ENCODE results near the gene TMCO4. TPM values are rescaled to one million over a fixed set of nuclear protein-coding genes. Genes with fewer than 3 reads are reported as not detected.

Gene TMCO4
- total and polyA plus RNA-seq, 2 of the 4 experiments (the other 2 are of a cell fraction), result 7.3 to 8.6 TPM

DNA sequence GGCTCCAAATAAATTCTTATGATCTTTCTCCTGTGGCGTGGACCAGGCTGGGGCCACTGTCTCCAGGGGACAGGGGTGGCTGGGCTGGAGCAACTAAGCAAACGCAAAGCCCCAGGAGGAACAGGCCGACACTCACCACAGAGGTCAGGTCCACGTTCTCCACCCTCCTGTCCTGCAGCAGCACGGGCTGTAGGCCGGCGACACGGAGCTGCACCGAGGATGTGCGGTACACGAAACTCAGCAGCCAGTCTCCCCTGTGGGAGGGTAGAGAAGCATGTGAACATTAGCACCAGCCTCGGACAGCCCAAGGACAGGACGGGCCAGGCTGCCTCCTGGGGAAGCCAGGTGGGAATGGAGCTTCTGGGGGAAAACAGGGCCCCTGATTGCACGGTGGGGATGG, 105.4 kb downstream of the TMCO4 start:
- TF ChIP-seq USF2 (IDR thresholded peaks at IDR 0.05; ENCODE audit: low read depth, low read length) (no peak), ELK1 (IDR thresholded peaks at IDR 0.05; ENCODE audit: borderline replicate concordance, low read depth, low read length) (no peak), BHLHE40 (IDR thresholded peaks at IDR 0.05; ENCODE audit: low read depth, low read length) (no peak), MAFK (IDR thresholded peaks at IDR 0.05; ENCODE audit: low read depth, low read length) (no peak), RAD21 (IDR thresholded peaks at IDR 0.05; ENCODE audit: low read length) (no peak), MXI1 (IDR thresholded peaks at IDR 0.05; ENCODE audit: borderline replicate concordance, low read depth, low read length) (no peak), CHD1 (IDR thresholded peaks at IDR 0.05; ENCODE audit: low read depth, low read length) (no peak), SMC3 (IDR thresholded peaks at IDR 0.05; ENCODE audit: low read depth, low read length) (no peak), POLR2A (IDR thresholded peaks at IDR 0.05; ENCODE audit: low read depth, low read length) (no peak), RFX5 (IDR thresholded peaks at IDR 0.05; ENCODE audit: low read depth, low read length) (no peak), CTCF (conservative IDR thresholded peaks at IDR 0.05; ENCODE audit: low read depth, low read length) (no peak), NFE2L2 (IDR thresholded peaks at IDR 0.05; ENCODE audit: low read depth, low read length) (no peak), RCOR1 (IDR thresholded peaks at IDR 0.05; ENCODE audit: insufficient replicate concordance, low read length) (no peak), FOS (IDR thresholded peaks at IDR 0.05; ENCODE audit: low read depth, low read length) (no peak), MAZ (IDR thresholded peaks at IDR 0.05; ENCODE audit: borderline replicate concordance, low read depth, low read length) (no peak), CEBPB (IDR thresholded peaks at IDR 0.05; ENCODE audit: low read depth, low read length) (no peak)
- no peak overlapping the region for H2AK9ac ChIP-seq (replicated peaks; ENCODE audit: low read depth, low read length, poor library complexity)
- ChIA-PET CTCF (interaction anchor here (0.5 to 2.3 kb wide), 2 partner anchors 10 to 15 kb away, joined by 4 to 7 read pairs; no protein-coding TSS in a partner anchor), POLR2A (ENCODE audit: unreplicated experiment) (no interaction called here)
- H4K91ac ChIP-seq (ENCODE audit: insufficient read depth, low read depth, low read length), result no peak overlapping the region
- no peak overlapping the region for H3K4me2 ChIP-seq (ENCODE audit: low read depth, low read length)
- in situ Hi-C loops (cut with MboI; ENCODE audit: low sequenced_read_pairs) (no loop called here), intact Hi-C loops (cut with micrococcal nuclease) (no loop called here), dilution Hi-C loops (cut with HindIII; ENCODE audit: low sequenced_read_pairs, unreplicated experiment) (no loop called here)
- BruUV-seq (replicated peaks), result no TSS peak
- H4K8ac ChIP-seq (ENCODE audit: low read depth in 2 of 2, low read length in 2 of 2), result no peak overlapping the region
- no peak overlapping the region for H2AK5ac ChIP-seq (ENCODE audit: low read depth, low read length)
- H2BK15ac ChIP-seq (ENCODE audit: low read depth, low read length), result no peak overlapping the region
- no peak overlapping the region for H3K9ac ChIP-seq (ENCODE audit: low read depth, low read length)
- no peak overlapping the region for H3K4me3 ChIP-seq (ENCODE audit: insufficient read depth, low read depth, low read length)
- no peaks in the 10 kb centered on the region for H3K4me1 ChIP-seq (ENCODE audit: control insufficient read depth, insufficient read depth, low read length)
- no peak overlapping the region for H2BK120ac ChIP-seq (ENCODE audit: low read depth, low read length)
- H3K27ac ChIP-seq (ENCODE audit: insufficient read depth, low read length), result no peak overlapping the region
- no peaks in the 10 kb centered on the region for H4K20me1 ChIP-seq (ENCODE audit: insufficient read depth, low read length)
- no peaks in the 10 kb centered on the region for H3K79me1 ChIP-seq (ENCODE audit: low read depth in 1 of 2, low read length in 2 of 2)
- H3K9me1 ChIP-seq (ENCODE audit: insufficient read depth, low read length), result no peaks in the 10 kb centered on the region
- H3K36me3 ChIP-seq (ENCODE audit: control insufficient read depth, insufficient read depth, low read length), result peaks cover 14% of the 10 kb centered on the region; the same call in 1 of the 2 replicates
- H4K5ac ChIP-seq (ENCODE audit: low read depth, low read length), result no peak overlapping the region
- no peaks in the 10 kb centered on the region; the same call in 1 of the 2 replicates for H3K9me3 ChIP-seq (ENCODE audit: control insufficient read depth, insufficient read depth, low read length)
- no peak overlapping the region for H3K4ac ChIP-seq (ENCODE audit: low read depth, low read length)
- H3K23ac ChIP-seq (ENCODE audit: low read depth, low read length), result no peak overlapping the region
- no peaks in the 10 kb centered on the region for H3K27me3 ChIP-seq (ENCODE audit: control insufficient read depth, insufficient read depth, low read length)
- no peak overlapping the region for H3K18ac ChIP-seq (ENCODE audit: low read depth, low read length)
- H2BK20ac ChIP-seq (ENCODE audit: low read depth, low read length), result no peak overlapping the region
- no peak for ATAC-seq (ENCODE audit: low read depth)
- H2BK5ac ChIP-seq (ENCODE audit: low read depth, low read length, poor library complexity, severe bottlenecking), result no peak overlapping the region
- H2AFZ ChIP-seq (replicated peaks; ENCODE audit: low read length, poor library complexity), result no peak overlapping the region
- H3K56ac ChIP-seq (ENCODE audit: extremely low read depth, insufficient read depth, low read length), result no peak overlapping the region
- DNase-seq, result no peak
- 81% methylated on average over 7 of the region's 14 CpGs; no CpG with 5 or more reads in 1 of the 2 experiments for WGBS, 2 experiments (ENCODE audit: extremely low coverage in 2 of 2, insufficient read length in 1 of 2)
- H3K14ac ChIP-seq (replicated peaks; ENCODE audit: low read depth, low read length), result no peak overlapping the region
